ENCODE measurements around the gene CTNNBL1.

Gene CTNNBL1

DNA sequence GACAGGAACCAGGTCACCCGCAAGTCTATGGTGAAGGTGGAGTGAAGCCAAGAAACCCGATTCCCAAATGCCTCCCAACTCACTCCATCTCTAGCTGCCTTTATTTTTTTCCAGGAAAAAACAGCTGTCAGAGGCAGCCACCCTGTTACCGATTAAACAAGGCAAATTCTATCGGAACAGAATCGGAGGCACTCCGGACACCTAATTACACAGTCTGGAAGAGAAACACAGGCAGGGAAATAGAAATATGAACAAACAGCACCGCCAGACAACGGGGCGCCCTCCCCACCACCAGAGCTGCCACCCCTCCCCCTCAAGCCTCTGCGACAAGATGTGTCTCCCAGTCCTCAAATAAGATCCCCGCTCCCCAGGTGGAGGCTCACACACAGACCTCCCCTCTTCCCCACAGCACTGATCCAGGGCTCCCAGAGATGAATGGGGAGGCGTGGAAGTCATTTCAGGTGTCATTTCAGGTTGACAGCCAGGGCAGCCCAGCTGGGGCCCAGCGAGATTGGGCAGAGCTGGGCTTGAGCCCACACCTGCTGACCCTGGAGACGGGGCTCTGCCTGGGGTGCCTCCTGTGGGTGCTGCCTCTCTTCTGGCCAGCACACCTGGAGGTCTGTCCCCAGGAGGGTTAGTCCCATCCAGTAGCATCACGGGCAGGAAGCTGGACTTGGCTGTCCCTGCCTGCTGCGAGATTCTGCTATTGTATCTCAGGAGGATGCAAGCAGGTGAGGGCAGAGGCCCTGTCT is 189.3 kb downstream of the CTNNBL1 start:
- no peak for DNase-seq

DNA sequence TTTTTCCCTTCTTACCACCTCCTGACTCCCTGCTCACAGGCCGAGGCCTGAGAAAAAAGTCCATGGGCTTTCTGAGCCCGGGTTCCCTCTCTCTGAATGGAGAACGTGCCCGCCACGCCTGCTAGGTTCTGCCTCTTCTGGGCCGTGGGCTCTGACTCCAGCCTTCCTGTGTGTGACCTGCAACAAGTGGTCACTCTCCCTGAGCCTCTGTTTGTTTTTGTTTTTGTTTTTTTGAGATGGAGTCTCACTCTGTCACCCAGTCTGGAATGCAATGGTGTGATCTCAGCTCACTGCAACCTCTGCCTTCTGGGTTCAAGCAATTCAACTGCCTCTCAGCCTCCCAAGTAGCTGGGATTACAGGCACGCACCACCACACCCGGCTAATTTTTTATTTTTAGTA is 191.2 kb downstream of the CTNNBL1 start:
- no peak for DNase-seq

DNA sequence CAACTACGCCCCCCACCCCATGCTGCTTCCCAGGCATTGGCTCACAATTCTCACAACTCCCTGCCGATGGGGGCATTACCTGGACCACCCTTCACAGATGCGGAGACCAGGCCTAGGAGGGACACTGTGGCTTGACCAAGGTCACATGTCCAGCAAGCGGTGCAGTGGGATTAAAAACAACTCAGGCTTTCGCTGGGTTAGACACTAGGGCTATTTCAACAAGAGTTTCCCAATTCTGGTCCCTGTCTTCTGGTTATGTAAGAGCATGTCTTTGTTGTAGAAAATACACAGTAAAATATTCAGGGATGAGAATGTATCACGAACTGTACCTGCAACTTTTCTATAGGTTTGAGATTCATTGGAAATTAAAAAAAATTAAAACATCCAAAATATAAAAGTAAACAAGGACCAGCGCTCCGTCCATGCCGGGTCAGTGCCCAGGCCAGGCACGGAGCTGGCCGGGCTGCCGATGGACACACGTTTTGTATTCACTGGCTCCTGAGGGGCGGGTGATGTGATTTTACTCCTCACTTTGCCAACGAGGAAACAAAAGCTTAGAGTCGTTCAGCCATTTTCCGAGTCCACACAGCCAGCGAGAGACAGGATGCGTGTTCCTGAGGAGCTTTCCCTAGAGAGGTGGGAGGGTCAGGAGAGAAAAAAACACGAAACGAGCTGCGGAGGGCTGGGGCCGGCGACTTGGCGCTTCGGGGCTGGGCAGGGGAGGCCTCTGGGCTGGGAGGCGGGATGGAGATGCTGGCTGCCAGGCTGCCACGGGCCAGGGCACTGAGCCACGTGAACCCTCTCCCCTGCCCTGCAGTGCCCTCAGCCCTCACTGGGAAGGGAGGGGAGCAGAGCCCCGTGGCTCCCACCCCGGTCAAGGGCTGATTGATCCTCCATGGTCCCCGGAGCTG is 192.0 kb downstream of the CTNNBL1 start:
- no peak for DNase-seq

DNA sequence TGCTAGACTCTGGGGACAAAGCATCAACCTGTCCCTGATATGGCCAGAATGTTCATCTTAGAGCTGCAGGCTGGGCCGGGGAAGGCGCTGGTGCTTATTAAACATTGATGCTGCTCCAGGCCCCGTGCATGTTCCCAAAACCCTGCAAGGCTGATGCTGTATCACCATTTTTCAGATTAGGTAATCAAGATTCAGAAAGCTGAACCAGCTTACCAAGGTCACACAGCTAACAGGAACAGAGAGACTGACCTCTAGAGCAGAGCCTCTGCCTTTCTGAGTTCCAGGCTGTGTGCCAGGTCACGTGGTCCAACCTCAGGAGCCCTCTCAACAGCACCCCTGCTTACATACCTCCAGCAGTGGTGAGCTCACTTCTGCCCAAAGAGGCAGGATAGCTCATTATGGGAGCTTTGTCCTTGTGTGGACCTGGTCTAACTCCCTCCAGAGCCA is 193.0 kb downstream of the CTNNBL1 start:
- no peak for DNase-seq

DNA sequence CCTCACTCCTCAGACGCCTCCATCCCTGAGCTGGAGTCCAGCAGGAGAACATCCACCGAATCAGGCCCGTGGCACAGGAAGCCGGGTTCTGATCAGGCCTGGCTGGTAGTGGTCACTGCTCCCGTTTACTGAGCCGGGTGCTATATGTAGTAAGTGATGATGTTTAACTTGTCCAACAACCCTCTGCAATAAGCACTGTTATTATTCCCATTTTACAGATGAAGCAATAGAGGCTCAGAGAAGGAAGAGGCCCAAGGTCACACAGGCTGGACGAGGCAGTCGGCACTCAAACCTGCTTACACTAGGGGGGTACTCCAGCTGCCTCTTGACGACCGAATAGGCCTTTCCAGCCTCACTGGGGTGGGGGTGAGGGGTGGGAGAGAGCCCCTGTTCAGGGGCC is 194.8 kb downstream of the CTNNBL1 start:
- DNase-seq: no peak

DNA sequence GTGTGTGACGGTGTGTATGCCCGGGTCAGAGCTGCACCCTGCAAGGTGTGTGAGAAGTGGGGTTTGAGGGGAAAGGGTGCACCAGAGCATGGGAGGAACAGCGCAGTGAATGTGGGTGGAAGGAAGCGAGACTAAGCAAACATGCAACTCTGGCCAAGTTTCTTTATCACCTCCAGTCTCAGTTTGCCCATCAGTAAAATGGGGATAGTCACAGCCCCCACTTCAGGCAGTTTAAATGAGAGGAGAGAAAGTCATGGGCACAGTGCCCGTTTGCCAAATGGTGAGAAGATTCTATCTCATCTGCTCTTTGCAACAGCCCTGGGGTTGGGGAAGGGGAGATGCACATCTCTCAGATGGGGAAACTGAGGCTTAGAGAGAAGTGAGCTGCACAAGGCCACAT is 196.3 kb downstream of the CTNNBL1 start:
- no peak for DNase-seq

DNA sequence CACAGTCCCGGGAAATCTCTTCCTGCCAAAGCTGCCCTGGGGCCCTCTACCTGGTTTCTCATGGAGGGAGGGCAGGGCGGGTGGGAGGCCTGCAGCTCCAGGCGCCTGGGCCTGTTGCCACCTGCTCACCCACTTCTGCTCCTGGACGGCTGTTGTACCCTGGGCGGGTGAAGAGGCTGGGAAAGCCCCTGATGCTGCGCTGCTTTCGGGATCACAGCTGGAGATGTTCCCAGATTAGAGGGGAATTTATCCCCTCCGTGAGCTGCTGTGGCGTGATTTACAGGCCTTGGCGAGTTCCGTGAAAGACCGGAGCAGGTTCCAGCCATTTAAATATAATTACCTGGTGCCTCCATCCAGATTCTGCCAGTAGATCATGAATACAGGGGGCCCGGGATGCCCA is 196.8 kb downstream of the CTNNBL1 start:
- no peak for DNase-seq

DNA sequence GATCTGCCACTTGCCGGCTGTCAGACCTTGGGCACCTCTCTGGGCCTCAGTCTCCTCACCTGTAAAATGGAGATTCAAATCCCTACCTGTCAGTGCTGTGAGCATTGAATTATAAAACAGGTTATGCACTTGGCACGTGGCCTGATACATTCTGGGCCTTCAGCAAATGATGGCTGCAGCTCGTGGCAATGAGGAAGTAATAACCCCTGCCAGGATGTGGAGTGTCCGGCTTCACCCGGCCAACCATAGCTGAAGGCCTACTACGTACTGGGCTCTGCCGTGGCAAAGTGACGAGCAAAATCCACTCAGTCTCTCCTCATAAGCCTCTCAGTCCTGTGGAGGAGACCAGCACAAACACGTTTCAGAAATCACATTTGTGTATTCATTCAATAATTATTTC is 198.2 kb downstream of the CTNNBL1 start:
- no peak for DNase-seq

DNA sequence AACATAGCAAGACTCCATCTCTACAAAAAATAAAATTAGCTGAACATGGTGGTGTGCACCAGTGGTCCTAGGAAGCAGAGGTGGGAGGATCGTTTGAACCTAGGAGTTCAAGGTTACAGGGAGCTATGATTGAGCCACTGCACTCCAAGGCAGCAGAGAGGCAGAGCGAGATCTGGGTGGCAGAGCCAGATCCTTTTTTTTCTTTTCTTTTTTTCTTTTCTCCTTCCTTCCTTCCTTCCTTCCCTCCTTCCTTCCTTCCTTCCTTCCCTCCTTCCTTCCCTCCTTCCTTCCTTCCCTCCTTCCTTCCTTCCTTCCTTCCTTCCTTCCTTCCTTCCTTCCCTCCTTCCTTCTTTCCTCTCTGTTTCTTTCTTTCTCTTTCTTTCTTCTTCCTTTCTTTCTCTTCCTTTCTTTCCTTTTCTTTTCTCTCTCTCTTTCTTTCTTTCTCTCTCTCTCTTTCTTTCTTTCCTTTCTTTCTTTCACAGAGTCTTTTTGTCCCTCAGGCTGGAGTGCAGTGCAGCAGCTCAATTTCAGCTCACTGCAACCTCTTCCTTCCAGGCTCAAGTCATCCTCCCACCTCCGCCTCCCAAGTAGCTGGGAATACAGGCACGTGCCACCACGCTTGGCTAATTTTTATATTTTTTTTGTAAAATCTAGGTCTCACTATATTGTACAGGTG is 199.9 kb downstream of the CTNNBL1 start:
- no peak for DNase-seq

DNA sequence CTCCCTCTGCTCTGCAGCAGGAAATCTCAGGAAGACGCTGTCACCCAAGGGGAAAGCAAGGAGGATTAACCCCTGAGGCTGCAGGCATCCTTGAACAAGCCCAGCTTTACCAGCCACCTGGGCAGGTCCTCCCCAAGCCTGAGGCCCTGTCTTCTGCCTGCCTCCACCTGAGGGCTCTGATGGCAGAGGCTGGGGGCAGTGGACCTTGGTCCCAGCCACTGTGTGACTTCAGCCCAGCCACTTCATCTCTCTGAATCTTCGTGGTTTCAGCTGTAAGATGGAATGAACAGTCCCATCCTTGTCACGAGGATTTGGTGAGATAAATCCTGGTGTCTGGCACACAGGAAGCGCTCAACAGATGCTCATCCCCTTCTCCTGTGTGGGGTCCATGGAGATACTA is 200.6 kb downstream of the CTNNBL1 start:
- DNase-seq: no peak

DNA sequence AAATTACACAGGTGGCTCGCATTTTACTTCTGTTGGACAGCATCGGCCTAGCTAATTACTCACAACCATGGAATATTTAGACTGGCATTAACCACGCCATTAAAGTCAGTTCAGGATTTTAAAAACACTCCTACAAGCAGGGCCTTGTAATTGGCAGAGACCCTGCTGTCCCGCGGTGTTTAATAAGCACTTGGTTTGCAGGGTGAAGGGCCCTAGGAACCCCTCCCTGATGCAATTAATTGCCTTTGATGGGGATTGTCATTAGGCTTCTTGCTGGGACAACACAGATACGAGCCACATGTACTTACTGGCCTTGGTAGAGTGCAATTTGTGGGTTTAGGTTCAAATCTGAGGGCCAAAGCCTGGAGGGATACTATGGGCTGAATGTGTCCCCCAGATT is 201.3 kb downstream of the CTNNBL1 start:
- DNase-seq: no peak

DNA sequence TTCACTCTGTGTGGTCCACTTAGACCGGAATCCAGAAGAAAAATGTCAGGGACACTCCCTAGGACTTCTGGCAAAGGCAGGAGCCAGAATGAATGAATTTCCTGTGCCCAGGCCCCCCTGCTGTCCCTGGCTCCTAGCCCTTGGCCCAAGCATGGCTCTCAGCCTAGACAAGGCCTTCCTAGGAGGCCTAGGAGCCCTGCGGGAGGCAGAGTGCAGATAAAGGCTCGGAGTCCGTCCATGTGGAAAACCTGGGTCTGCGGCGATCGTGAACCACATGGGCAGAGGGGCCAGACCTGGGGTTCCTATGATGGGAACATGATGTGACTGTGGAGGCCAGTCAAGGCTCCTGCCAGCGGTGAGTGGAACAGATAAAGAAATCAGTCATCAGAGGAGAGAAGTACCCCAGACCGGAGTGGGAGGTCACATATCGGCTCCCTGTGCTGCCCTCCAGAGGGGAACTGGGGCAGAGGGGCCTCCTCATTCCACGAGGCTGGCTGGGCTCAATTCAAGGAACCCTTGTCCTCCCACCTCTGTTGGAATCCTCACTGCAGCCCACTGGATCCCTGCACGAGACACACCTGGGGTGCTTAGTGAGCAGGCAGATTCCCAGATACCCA is 203.2 kb downstream of the CTNNBL1 start:
- no peak for DNase-seq

DNA sequence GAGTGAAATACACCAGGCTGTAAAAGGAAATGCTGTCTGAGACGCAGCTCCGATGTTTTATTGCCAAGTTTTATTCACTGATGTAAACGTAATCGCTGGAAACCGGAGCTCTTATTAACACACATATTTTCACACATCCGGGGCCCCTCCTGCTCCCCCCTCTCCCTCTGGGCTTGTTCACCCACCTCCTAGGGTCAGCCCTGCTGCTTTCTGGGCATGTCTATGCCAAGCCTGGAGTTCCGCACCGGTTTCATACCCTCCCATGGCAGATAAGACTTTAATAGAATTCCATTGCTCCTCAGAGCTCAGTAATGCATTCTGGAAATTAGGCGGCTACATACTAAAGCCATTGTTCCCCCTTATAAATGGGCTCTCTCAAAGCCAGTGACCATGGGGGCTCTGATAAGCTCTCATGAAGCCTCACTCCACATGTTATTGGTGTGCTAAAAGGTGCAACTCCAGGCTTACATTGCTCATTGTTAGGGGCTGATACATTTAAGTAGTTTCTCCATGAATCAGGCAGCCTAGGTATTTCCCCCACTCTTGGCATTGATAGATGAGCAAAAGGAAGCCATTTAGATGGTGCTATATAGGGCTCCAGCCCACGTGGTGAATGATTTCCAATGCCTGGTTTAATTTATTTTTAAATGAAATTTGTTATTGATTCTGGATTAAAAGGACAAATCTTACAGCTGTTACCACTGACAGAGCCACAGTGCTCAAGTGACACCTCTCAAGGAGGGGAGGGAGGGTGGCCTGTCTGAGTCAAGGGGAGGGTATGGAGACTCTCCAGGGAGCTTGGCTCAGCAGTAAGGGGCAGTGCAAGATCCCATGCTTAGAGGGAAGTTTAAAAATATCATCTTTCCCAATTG is 204.6 kb downstream of the CTNNBL1 start:
- DNase-seq: no peak

DNA sequence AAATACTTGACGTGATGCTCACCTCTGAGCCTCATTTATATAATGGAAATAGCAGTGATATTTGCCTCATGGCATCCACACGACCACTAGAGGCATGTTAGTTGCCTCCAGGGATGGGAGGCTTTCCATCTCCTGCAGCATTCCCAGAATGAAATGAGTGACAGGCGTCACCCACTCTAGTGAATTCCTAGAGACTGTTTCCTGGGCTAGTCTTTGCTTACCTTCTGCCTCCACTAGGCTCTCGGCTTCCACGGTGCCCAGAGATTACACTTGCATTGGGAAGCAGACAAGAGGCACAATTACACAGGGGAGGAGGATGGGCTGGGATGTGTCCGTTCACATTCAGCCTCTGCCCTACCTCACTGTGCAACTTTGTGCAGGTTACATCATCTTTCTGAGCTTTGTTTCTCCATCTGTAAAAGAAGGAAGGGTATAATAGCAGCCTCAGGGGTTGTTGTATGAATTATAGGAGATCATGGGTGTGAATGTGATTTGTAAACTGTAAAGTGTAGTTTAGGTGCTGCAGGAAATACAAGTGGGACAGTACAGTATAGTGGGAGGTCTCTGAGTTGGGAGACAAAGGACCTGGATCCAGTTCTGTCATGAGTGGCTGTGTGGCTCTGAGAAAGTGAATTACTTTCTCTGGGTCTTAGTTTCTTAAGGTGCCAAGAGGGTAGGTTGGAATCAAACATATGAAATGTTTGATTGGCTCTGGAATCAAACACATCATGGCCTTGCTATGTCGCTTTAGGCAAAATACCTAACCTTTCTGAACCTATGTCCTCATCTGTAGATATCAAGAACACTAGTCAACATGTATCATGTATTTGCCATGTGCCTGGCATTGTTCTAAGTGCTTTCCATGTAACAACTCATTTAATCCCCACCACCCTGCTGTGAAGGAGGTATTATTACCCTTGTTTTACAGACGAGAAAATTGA is 205.5 kb downstream of the CTNNBL1 start:
- no peak for DNase-seq

DNA sequence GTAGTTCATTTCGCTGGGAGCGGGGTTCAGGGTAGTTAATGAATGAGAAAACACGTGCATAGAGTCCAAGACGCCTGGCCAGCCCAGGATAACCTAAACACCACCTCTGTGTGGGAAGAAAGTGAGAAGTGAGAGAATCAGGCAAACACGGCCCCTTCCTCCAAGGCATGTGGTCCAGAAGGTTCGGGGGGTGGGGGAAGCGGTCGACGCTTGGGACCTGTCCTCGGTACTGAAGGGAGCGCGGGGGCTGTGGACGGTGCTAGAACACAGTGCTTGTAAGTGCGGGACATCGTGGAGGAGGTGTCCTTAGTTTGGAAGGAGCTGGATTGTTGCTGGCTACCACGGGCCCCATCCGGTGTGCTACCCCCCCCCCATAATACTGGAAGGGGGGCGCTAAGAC is 207.4 kb downstream of the CTNNBL1 start:
- no peak for DNase-seq

DNA sequence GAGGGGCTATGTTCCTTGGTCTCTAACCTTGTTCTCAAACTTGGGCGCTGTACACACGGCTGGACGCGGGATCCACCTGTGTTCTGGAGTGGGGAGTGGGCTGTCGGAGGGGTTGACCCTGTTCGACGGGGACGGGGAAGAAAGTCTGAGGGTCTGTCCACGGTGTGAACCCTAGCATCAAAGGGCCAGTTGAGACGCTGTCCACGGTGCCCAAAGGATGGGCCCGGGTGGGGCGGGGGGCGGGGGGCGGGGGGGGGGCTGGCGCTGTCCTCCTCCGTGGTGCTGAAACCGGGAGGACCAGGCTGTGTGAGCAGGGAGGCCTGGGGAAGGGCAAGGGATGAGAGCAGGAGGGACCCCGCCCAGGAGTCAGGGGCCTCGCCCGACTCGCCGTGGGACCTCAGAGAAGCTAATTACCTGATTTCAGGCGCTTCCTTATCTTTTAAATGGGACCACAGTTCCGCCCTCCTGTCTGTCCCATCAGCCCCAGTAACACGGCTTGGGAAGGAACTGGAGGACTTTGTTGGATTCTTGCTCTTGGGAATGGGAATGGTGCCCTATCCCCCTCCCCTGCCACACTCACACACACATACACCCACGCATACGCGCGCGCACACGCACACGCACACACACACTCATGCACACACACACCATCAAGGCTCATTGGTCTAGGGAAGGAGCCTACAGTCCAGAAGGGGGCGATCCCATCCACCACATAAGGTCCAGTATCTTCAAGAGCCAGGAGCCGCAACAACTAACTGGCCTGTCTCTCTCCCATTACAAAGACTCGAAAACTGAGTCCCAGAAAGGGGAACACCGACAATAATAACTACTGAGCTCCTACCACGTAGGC is 208.0 kb downstream of the CTNNBL1 start:
- no peak for DNase-seq

DNA sequence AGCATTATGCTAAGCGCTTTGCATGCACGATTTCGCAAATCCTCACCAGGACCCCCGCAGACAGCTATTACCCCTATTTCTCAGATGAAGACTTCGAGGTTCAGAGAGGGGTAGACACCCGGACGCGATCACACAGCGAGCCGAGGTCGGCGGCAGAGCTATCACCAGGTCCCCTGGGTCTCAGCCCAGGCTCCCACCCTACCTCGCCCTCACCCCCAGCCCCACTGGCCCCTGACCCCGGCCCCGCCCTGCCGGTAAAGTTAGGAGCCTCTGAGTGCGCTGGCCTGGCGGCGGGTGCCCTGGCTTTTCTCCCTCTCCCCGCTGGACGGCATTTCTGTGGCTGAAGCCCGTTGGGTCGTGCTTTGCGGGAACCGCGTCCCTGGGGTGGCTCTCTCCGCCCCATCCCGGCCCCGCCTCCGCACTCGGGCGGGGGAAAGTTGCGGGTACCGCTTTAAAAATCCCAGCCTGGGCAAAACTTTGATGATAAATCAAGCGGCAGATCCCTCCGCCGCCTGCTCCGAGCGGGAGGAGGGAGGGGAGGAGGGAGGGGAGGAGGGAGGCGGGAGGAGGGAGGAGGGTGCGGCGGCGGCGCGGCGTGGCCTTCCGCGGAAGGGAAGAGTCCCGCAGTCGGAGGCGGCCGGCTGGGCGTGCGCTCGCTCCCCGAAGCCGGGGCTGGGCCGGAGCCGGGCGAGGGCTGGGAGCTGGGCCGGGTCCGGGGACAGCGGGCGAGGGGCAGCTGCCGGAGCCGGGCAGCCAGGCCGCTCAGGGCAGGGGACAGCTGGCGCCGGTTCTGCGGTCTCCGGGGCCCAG is 208.9 kb downstream of the CTNNBL1 start, which contains the start of gene VSTM2L:
VSTM2L (plus strand) TSS at position 624 of the 810 bp plus-strand sequence. CDS start 224 bp downstream, outside the sequence.
- DNase-seq: no peak

DNA sequence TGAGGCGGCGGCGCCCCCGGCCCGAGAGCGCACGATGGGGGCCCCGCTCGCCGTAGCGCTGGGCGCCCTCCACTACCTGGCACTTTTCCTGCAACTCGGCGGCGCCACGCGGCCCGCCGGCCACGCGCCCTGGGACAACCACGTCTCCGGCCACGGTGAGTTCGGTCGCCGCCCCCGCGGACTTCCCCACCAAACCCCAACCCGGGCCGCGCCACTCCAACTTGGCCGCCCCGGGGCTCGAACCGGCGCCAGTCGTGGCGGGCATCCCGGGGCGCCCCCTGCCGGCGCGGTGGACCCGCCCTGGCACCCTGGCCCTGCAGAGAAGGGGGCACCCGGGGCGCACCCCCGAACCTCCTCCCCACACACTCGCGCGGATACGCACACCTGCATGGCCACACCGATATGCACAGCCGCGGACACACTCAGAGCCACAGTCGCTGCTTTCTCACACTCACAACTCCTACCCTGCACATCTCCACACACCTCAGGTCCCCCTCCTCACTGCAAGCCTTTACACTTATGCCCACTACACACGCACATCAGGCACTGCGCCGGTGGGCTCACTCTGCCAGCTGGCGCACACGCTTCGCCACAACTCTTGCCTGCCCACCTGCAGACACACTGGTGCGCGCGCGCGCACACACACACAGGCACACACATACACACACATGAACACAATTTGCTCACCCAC is 209.6 kb downstream of the CTNNBL1 start:
- DNase-seq: no peak

All from NCI-H1436 treated with DMSO at 0.1 percent for 48 hours (cell line).